SK-N-MC (cell line): ENCODE data around the gene PTPRN2.

Experiments
- EZH2 ChIP-seq: fragments of 200-600 bp; sonication (generic); IDR thresholded peaks from one replicate; pipeline ENCODE4 v1.6.1; 2017; ENCODE audit warnings: antibody characterized with exemption
- POLR2AphosphoS5 ChIP-seq: IDR thresholded peaks from 2 replicates; pipeline ENCODE4 v1.6.1; 2012; ENCODE audit warnings: mild to moderate bottlenecking, low read depth, low read length, borderline replicate concordance

DNA sequence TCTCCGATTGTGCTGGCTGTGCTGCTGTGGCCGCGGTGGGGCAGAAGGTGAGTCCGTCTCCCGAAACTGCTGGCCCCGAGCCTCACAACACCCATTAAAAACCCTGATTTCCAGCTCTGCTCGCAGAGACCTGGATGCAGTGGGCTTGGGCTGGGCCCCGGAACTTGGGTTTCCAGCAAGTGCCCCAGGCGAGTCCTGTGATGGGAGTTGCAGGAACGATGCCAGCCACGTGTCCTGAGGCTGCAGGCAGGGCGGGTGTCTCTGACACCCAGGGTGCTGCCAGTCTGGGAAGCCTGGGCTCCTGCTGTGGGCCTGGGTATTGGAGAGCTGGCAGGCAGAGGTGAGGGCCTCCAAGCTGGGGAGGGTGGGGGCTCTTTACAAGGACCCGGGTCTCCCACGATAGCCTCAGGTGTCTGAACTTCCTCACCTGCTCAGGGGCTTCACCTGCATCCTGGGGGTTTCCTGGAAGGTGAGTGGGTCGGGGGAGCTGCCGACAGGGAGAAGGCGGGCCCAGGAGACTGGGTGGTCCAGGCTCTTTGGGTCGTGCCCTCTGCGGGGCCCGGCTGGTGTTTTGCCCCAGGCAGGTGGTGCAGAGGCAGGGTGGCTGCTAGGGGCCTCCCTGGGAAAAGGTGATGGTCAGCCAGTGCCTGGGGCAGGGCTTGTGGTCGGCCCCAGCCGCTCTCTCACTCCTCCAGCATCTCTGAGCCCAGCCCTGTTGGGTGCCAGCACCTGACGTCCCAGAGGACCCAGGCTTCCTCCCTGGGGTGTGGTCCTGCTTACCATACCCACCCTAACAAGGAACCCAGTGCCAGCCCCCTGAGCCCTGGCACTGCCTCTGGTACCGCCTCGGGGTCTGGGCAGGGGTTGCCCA is 1070.5 kb downstream of the PTPRN2 start:
- TF ChIP-seq POLR2AphosphoS5 (no peak), EZH2 (no peak)
